AG09309 (cell line): Measurements from ENCODE around the gene RARA.

Experiments
- DNase-seq: peaks from one replicate; pipeline ENCODE4 v3.0.0-alpha.2; 2010; ENCODE audit warnings: low read depth
- H3K4me3 ChIP-seq: 2 replicates; pipeline ENCODE4 v1.5.1; 2011; ENCODE audit warnings: mild to moderate bottlenecking, low read depth, low read length, moderate library complexity; ENCODE audit not compliant: control insufficient read depth
- CTCF ChIP-seq: IDR thresholded peaks from 2 replicates; pipeline ENCODE4 v1.5.1; 2011; ENCODE audit warnings: mild to moderate bottlenecking, low read depth, low read length, inconsistent platforms; ENCODE audit not compliant: insufficient read depth, control insufficient read depth; ENCODE audit errors: missing control alignments

Gene RARA

GRCh38 chr17:40342504-40343218 is 33.7 kb downstream of the RARA start:
- DNase-seq = no peak
- peak overlapping the region; percentile 52 for H3K4me3 ChIP-seq
- no peak for TF ChIP-seq CTCF

GRCh38 chr17:40343219-40344119 is 34.5 kb downstream of the RARA start:
- no peak for TF ChIP-seq CTCF
- peak overlapping the region; percentile 52 for H3K4me3 ChIP-seq
- DNase-seq = no peak

- no peak for TF ChIP-seq CTCF
- no peak for DNase-seq
- H3K4me3 ChIP-seq = peak overlapping the region; percentile 47
These were observed 35.6 kb downstream of the RARA start for GRCh38 chr17:40344421-40345160.

- DNase-seq = no peak
- peak overlapping the region; percentile 47 for H3K4me3 ChIP-seq
- TF ChIP-seq CTCF = no peak
These were observed 36.4 kb downstream of the RARA start for GRCh38 chr17:40345161-40345993.

- H3K4me3 ChIP-seq = peak overlapping the region; percentile 47
- no peak for TF ChIP-seq CTCF
These were observed 37.2 kb downstream of the RARA start for GRCh38 chr17:40345994-40346764.

More at GRCh38 chr17:40345994-40346764, 37.2 kb downstream of the RARA start:
- no peak for DNase-seq
